IMR-90 (cell line): Measurements from ENCODE around the gene MAPK8IP3. TPM values are rescaled to one million over a fixed set of nuclear protein-coding genes. Genes with fewer than 3 reads are reported as not detected.

ENCODE experiments used
- ATAC-seq: fragments of 200-7000 bp; cut with Tn5 transposase; 2 replicates; pipeline ENCODE4 v1.9.1; 2020; ENCODE audit warnings: low read depth, mild to moderate bottlenecking, moderate library complexity
- BruUV-seq: library from RNA; stranded (reverse); fragments of 400-500 nt; replicated peaks from 2 replicates; lab custom pipeline; 2021; lab: Mats Ljungman, UMichigan
- CTCF ChIA-PET: fragments of 300-600 bp; formaldehyde crosslinking; extraction: SDS; loops from one replicate; lab custom pipeline; 2021; ENCODE audit warnings: antibody characterized with exemption; lab: Yijun Ruan, JAX
- POLR2A ChIA-PET: fragments of 300-600 bp; sonication (Branson Sonifier 250); formaldehyde crosslinking; loops from one replicate; lab custom pipeline; 2022; ENCODE audit warnings: antibody characterized with exemption; ENCODE audit not compliant: unreplicated experiment; lab: Charles Lee
- DNase-seq: peaks from one replicate; pipeline ENCODE4 v3.0.0; 2013
- H2AFZ ChIP-seq: replicated peaks from 2 replicates; pipeline ENCODE3; 2013; ENCODE audit warnings: low read length, mild to moderate bottlenecking; ENCODE audit not compliant: poor library complexity
- H2AK5ac ChIP-seq: 2 replicates; pipeline ENCODE4 v1.6.1; 2013; ENCODE audit warnings: low read depth, low read length, inconsistent platforms
- H2AK9ac ChIP-seq: replicated peaks from 2 replicates; pipeline ENCODE3; 2013; ENCODE audit warnings: mild to moderate bottlenecking, low read depth, low read length, moderate library complexity; ENCODE audit not compliant: poor library complexity
- H2BK120ac ChIP-seq: 2 replicates; pipeline ENCODE4 v1.6.1; 2013; ENCODE audit warnings: low read depth, low read length, inconsistent platforms
- H2BK15ac ChIP-seq: 3 replicates; pipeline ENCODE4 v1.6.1; 2013; ENCODE audit warnings: low read depth, low read length, inconsistent platforms
- H2BK20ac ChIP-seq: 2 replicates; pipeline ENCODE4 v1.6.1; 2013; ENCODE audit warnings: low read depth, mild to moderate bottlenecking, inconsistent platforms, low read length, moderate library complexity
- H2BK5ac ChIP-seq: 2 replicates; pipeline ENCODE4 v1.6.1; 2013; ENCODE audit warnings: mild to moderate bottlenecking, low read depth, low read length, inconsistent platforms; ENCODE audit not compliant: poor library complexity, severe bottlenecking
- H3K14ac ChIP-seq: replicated peaks from 2 replicates; pipeline ENCODE4 v1.6.1; 2013; ENCODE audit warnings: low read depth, low read length, inconsistent platforms
- H3K18ac ChIP-seq: 2 replicates; pipeline ENCODE4 v1.6.1; 2013; ENCODE audit warnings: low read depth, low read length, control low read depth
- H3K23ac ChIP-seq: 2 replicates; pipeline ENCODE4 v1.6.1; 2013; ENCODE audit warnings: low read depth, low read length, inconsistent platforms
- H3K27ac ChIP-seq: 2 replicates; pipeline ENCODE4 v1.5.1; 2013; ENCODE audit warnings: mild to moderate bottlenecking, control low read depth, low read length; ENCODE audit not compliant: insufficient read depth
- H3K27me3 ChIP-seq: 2 replicates; pipeline ENCODE4 v1.6.1; 2013; ENCODE audit warnings: low read length; ENCODE audit not compliant: control insufficient read depth, insufficient read depth
- H3K36me3 ChIP-seq: 2 replicates; pipeline ENCODE4 v1.6.1; 2013; ENCODE audit warnings: low read length, mixed read lengths; ENCODE audit not compliant: control insufficient read depth, insufficient read depth
- H3K4ac ChIP-seq: 2 replicates; pipeline ENCODE4 v1.6.1; 2013; ENCODE audit warnings: low read depth, low read length, inconsistent platforms
- H3K4me1 ChIP-seq: 2 replicates; pipeline ENCODE4 v1.6.1; 2013; ENCODE audit warnings: low read length, mixed read lengths; ENCODE audit not compliant: control insufficient read depth, insufficient read depth
- H3K4me2 ChIP-seq: 2 replicates; pipeline ENCODE4 v1.6.1; 2013; ENCODE audit warnings: low read depth, mild to moderate bottlenecking, control low read depth, low read length, moderate library complexity
- H3K4me3 ChIP-seq: 2 replicates; pipeline ENCODE4 v1.5.1; 2013; ENCODE audit warnings: low read depth, mild to moderate bottlenecking, control low read depth, low read length, moderate library complexity; ENCODE audit not compliant: insufficient read depth
- H3K56ac ChIP-seq: 2 replicates; pipeline ENCODE4 v1.6.1; 2013; ENCODE audit warnings: low read length, inconsistent platforms; ENCODE audit not compliant: insufficient read depth; ENCODE audit errors: extremely low read depth
- H3K79me1 ChIP-seq, 2 experiments: 2 replicates each; pipeline ENCODE4 v1.6.1; 2013; ENCODE audit warnings: low read length in 2 of 2, inconsistent platforms in 1 of 2, low read depth in 1 of 2
- H3K9ac ChIP-seq: 2 replicates; pipeline ENCODE4 v1.6.1; 2013; ENCODE audit warnings: low read depth, low read length, control low read depth
- H3K9me1 ChIP-seq: 2 replicates; pipeline ENCODE4 v1.6.1; 2013; ENCODE audit warnings: low read length, inconsistent platforms; ENCODE audit not compliant: insufficient read depth
- H3K9me3 ChIP-seq: 2 replicates; pipeline ENCODE4 v1.6.1; 2013; ENCODE audit warnings: low read length; ENCODE audit not compliant: control insufficient read depth, insufficient read depth
- H4K20me1 ChIP-seq: 2 replicates; pipeline ENCODE4 v1.6.1; 2013; ENCODE audit warnings: low read length, inconsistent platforms; ENCODE audit not compliant: insufficient read depth
- H4K5ac ChIP-seq: 2 replicates; pipeline ENCODE4 v1.6.1; 2013; ENCODE audit warnings: mild to moderate bottlenecking, low read depth, low read length, control low read depth
- H4K8ac ChIP-seq, 2 experiments: 2 replicates each; pipeline ENCODE4 v1.6.1; 2013; ENCODE audit warnings: low read depth in 2 of 2, low read length in 2 of 2, control low read depth in 1 of 2, inconsistent platforms in 1 of 2
- H4K91ac ChIP-seq: 2 replicates; pipeline ENCODE4 v1.6.1; 2013; ENCODE audit warnings: low read depth, low read length, inconsistent platforms; ENCODE audit not compliant: insufficient read depth
- CEBPB ChIP-seq: IDR thresholded peaks from 2 replicates; pipeline ENCODE4 v1.6.1; 2012; ENCODE audit warnings: low read depth, low read length, improper control_type of control experiment
- MAFK ChIP-seq: IDR thresholded peaks from 2 replicates; pipeline ENCODE4 v1.6.1; 2012; ENCODE audit warnings: low read depth, low read length, improper control_type of control experiment
- MAZ ChIP-seq: IDR thresholded peaks from 2 replicates; pipeline ENCODE4 v1.6.1; 2012; ENCODE audit warnings: low read depth, mild to moderate bottlenecking, low read length, improper control_type of control experiment, moderate library complexity, borderline replicate concordance
- NFE2L2 ChIP-seq: fragments of 150-350 bp; IDR thresholded peaks from 2 replicates; pipeline ENCODE4 v1.6.1; 2016; ENCODE audit warnings: low read depth, mild to moderate bottlenecking, low read length
- POLR2A ChIP-seq: IDR thresholded peaks from 2 replicates; pipeline ENCODE4 v1.6.1; 2012; ENCODE audit warnings: mild to moderate bottlenecking, low read depth, low read length
- RAD21 ChIP-seq: IDR thresholded peaks from 2 replicates; pipeline ENCODE4 v1.6.1; 2012; ENCODE audit warnings: low read length, improper control_type of control experiment
- RFX5 ChIP-seq: IDR thresholded peaks from 2 replicates; pipeline ENCODE4 v1.8.0; 2012; ENCODE audit warnings: low read depth, mild to moderate bottlenecking, low read length, moderate library complexity
- WGBS, 2 experiments: methylation state at CpG; one replicate each; pipeline versions ENCODE4 v1.1.5 to v1.1.7; 2013; ENCODE audit warnings: missing lambda C conversion rate in 2 of 2; ENCODE audit not compliant: insufficient read length in 1 of 2; ENCODE audit errors: extremely low coverage in 2 of 2; 5-methylcytosine and 5-hydroxymethylcytosine counted together
- dilution Hi-C: fragments of 300-500 bp; cut with HindIII; formaldehyde crosslinking; loops from one replicate; pipeline ENCODE4 v1.14.3; 2018; ENCODE audit warnings: low sequenced_read_pairs; ENCODE audit not compliant: unreplicated experiment
- in situ Hi-C: fragments of 300-500 bp; cut with MboI; formaldehyde crosslinking; loops from 3 replicates; pipeline ENCODE4 v1.14.3; 2019; ENCODE audit warnings: low sequenced_read_pairs, inconsistent platforms, mixed read lengths
- intact Hi-C: fragments of 100-400 bp; cut with micrococcal nuclease; formaldehyde crosslinking; loops from 2 replicates; pipeline ENCODE4 v1.10.0; 2022
- polyA plus RNA-seq, 3 experiments: library from polyadenylated mRNA; depleted of rRNA; stranded (reverse); fragments of >200 nt; gene quantifications; 2 replicates each; pipeline ENCODE4 v1.2.3, GENCODE V29; 2012; ENCODE audit warnings: low replicate concordance in 1 of 3
- total RNA-seq: library from RNA; depleted of rRNA; stranded (reverse); fragments of >200 nt; gene quantifications from 2 replicates; pipeline ENCODE4 v1.2.3, GENCODE V29; 2012
- TF ChIP-seq, protein P1 (sequence below): fragments of 150-350 bp; IDR thresholded peaks from 2 replicates; pipeline ENCODE4 v1.6.1; 2016; ENCODE audit warnings: low read depth, mild to moderate bottlenecking, low read length, moderate library complexity, borderline replicate concordance

MAPK8IP3 gene
- total and polyA plus RNA-seq, 2 of the 4 experiments (the other 2 are of a cell fraction): 17.0 to 69.1 TPM

DNA sequence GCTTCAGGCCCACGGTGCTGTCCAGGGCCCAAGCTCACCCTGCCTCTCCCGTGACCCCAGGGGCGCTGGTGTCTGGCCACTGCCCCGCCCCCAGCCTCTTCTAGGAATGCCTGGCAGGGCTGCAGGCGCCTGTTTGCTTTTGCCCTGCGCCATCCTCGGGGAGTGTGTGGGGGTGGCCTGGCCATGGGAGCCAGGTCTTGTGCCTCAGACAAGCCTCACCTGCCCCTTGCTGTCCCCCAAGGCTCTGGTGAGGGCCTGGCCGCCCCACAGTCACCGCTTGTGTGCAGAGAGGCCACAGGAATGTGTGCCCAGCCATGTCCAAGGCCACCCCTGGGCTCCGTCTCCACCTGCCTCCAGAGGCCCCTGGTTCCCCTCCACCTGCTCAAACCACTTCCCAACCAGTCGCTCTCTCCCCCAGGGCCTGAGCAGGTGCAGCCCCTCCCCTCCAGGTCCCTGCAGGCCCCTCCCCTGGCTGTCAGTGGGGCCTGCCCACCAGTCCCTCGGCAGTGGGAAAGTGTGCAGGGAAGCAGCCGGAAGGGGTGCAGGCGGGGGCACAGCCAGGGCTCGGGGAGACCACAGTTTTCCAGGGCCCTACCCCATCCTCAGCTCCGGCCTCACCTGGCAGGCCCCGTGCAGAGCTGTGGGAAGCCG is 88.4 kb downstream of the MAPK8IP3 start:
- ATAC-seq (no peak; the same call in 1 of the 2 replicates), DNase-seq (no peak)
- H4K91ac ChIP-seq: no peak overlapping the region
- H3K27ac ChIP-seq: no peak overlapping the region
- H3K4ac ChIP-seq: no peak overlapping the region
- H3K36me3 ChIP-seq: peaks cover 16% of the 10 kb centered on the region
- no peaks in the 10 kb centered on the region for H4K20me1 ChIP-seq
- H2AK9ac ChIP-seq: peak overlapping the region; percentile 28
- no peak overlapping the region for H3K56ac ChIP-seq
- in situ Hi-C loops (no loop called here), intact Hi-C loops (no loop called here), dilution Hi-C loops (no loop called here)
- no peaks in the 10 kb centered on the region for H3K27me3 ChIP-seq
- H2AFZ ChIP-seq: no peak overlapping the region
- no peak overlapping the region for H3K4me3 ChIP-seq
- no peaks in the 10 kb centered on the region for H3K4me1 ChIP-seq
- H4K8ac ChIP-seq: no peak overlapping the region
- no peak overlapping the region for H2BK15ac ChIP-seq
- no peak overlapping the region for H3K14ac ChIP-seq
- no peak overlapping the region for H3K4me2 ChIP-seq
- H3K79me1 ChIP-seq: no peaks in the 10 kb centered on the region
- no peak overlapping the region for H2BK5ac ChIP-seq
- no peak overlapping the region for H2AK5ac ChIP-seq
- peaks cover 5% of the 10 kb centered on the region; the same call in 1 of the 2 replicates for H3K9me3 ChIP-seq
- WGBS, 2 experiments: 93% methylated on average over 5 of the region's 18 CpGs; no CpG with 5 or more reads in 1 of the 2 experiments
- no peak overlapping the region for H3K23ac ChIP-seq
- H2BK20ac ChIP-seq: no peak overlapping the region
- H2BK120ac ChIP-seq: no peak overlapping the region
- ChIA-PET CTCF (no interaction called here), POLR2A (no interaction called here)
- TF ChIP-seq MAZ (no peak), POLR2A (no peak), NFE2L2 (no peak), RAD21 (no peak), RFX5 (no peak), CEBPB (no peak), MAFK (no peak)
- TF ChIP-seq, protein P1, sequence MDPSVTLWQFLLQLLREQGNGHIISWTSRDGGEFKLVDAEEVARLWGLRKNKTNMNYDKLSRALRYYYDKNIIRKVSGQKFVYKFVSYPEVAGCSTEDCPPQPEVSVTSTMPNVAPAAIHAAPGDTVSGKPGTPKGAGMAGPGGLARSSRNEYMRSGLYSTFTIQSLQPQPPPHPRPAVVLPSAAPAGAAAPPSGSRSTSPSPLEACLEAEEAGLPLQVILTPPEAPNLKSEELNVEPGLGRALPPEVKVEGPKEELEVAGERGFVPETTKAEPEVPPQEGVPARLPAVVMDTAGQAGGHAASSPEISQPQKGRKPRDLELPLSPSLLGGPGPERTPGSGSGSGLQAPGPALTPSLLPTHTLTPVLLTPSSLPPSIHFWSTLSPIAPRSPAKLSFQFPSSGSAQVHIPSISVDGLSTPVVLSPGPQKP: no peak
- BruUV-seq: no TSS peak
- H4K5ac ChIP-seq: no peak overlapping the region
- no peak overlapping the region for H3K18ac ChIP-seq
- 0 out of 2 replicates have a peak, but pooled peaks cover 2% of the 10 kb centered on the region for H3K9me1 ChIP-seq
- H3K9ac ChIP-seq: no peak overlapping the region
